Progenitor cell of endocrine pancreas (in vitro differentiated cells): ENCODE measurements around the gene PIP5K1B. TPM values are rescaled to one million over a fixed set of nuclear protein-coding genes. Genes with fewer than 3 reads are reported as not detected.

ENCODE experiments used
- DNase-seq: peaks from one replicate; pipeline ENCODE4 v3.0.0; 2021; ENCODE audit warnings: low spot score; ENCODE audit not compliant: unreplicated experiment
- H3K27ac Mint-ChIP-seq: 2 replicates; pipeline ENCODE4 v1.8.0; 2021; ENCODE audit warnings: mild to moderate bottlenecking, moderate library complexity, mixed read lengths
- H3K27me3 Mint-ChIP-seq: 2 replicates; pipeline ENCODE4 v1.8.0; 2021; ENCODE audit warnings: mixed read lengths
- H3K36me3 Mint-ChIP-seq: 2 replicates; pipeline ENCODE4 v1.8.0; 2022; ENCODE audit warnings: mixed read lengths; ENCODE audit not compliant: insufficient read depth
- H3K4me1 Mint-ChIP-seq: 2 replicates; pipeline ENCODE4 v1.8.0; 2021; ENCODE audit warnings: low read depth, mixed read lengths
- H3K4me3 Mint-ChIP-seq: 2 replicates; pipeline ENCODE4 v1.8.0; 2021; ENCODE audit warnings: low read depth, mild to moderate bottlenecking, moderate library complexity, mixed read lengths
- H3K9me3 Mint-ChIP-seq: 2 replicates; pipeline ENCODE4 v1.8.0; 2021; ENCODE audit warnings: low read depth, mixed read lengths
- total RNA-seq: library from RNA; stranded (reverse); gene quantifications from 2 replicates; pipeline ENCODE4 v1.2.1, GENCODE V29; 2021
- TF ChIP-seq, protein P1 (sequence below): fragments of 200-600 bp; sonication (generic); IDR thresholded peaks from one replicate; pipeline ENCODE4 v1.5.0; 2021; ENCODE audit warnings: antibody characterized with exemption, mild to moderate bottlenecking; ENCODE audit not compliant: unreplicated experiment

Gene PIP5K1B
- total RNA-seq, 1 donor from 2014 or later, result 1.5 TPM

DNA sequence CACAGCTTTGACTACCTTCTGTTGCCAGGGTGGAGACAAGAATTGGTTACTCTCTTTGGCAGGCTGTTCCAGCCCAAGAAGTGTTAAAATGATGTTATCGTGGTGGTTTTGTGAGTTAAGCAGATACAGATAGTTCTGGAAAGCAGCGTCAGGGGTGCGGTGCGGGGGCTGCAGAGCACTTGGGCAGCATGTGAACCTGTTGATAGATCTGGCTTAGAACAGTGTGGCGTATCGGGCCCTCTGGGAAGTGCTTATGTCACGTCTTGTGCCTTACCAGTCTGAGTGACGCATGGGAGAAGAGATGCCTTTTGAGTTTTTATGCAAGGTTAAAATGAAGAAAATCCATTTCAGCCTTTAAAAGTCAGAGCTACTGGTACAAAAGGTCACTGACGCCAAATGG, 156.4 kb downstream of the PIP5K1B start:
- Mint-ChIP-seq H3K9me3 (no peaks in the 10 kb centered on the region), H3K27me3 (peaks cover 4% of the 10 kb centered on the region)

DNA sequence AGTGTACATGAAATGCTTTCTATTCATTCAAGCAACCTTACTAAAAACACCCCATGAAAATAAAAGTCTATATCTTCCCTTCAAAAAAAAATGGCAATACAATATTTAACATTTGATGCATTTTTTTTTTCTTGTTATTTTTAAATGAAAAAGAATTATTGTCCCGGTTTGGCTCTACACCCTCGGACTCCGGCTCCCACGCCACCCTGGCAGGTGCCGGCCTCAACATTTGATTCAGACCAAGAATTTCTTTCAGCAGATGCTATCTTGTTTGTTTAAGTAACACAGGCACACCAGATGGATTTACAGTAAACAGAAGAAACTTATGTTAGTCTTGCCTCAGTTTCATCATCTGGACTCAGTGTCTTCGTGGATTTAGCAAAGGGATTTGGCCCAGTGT, 162.0 kb downstream of the PIP5K1B start:
- Mint-ChIP-seq H3K4me3 (no peak overlapping the region), H3K36me3 (no peaks in the 10 kb centered on the region), H3K27ac (no peak overlapping the region), H3K4me1 (peaks cover 5% of the 10 kb centered on the region), H3K9me3 (no peaks in the 10 kb centered on the region), H3K27me3 (no peaks in the 10 kb centered on the region)
- TF ChIP-seq, protein P1, sequence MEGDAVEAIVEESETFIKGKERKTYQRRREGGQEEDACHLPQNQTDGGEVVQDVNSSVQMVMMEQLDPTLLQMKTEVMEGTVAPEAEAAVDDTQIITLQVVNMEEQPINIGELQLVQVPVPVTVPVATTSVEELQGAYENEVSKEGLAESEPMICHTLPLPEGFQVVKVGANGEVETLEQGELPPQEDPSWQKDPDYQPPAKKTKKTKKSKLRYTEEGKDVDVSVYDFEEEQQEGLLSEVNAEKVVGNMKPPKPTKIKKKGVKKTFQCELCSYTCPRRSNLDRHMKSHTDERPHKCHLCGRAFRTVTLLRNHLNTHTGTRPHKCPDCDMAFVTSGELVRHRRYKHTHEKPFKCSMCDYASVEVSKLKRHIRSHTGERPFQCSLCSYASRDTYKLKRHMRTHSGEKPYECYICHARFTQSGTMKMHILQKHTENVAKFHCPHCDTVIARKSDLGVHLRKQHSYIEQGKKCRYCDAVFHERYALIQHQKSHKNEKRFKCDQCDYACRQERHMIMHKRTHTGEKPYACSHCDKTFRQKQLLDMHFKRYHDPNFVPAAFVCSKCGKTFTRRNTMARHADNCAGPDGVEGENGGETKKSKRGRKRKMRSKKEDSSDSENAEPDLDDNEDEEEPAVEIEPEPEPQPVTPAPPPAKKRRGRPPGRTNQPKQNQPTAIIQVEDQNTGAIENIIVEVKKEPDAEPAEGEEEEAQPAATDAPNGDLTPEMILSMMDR, result no peak
- DNase-seq, result no peak

More for the DNA sequence above, 156.4 kb downstream of the PIP5K1B start:
- Mint-ChIP-seq H3K4me3 (no peak overlapping the region), H3K36me3 (no peaks in the 10 kb centered on the region), H3K4me1 (no peaks in the 10 kb centered on the region), H3K27ac (no peak overlapping the region)
- DNase-seq, result no peak
- TF ChIP-seq, protein P1, result no peak

DNA sequence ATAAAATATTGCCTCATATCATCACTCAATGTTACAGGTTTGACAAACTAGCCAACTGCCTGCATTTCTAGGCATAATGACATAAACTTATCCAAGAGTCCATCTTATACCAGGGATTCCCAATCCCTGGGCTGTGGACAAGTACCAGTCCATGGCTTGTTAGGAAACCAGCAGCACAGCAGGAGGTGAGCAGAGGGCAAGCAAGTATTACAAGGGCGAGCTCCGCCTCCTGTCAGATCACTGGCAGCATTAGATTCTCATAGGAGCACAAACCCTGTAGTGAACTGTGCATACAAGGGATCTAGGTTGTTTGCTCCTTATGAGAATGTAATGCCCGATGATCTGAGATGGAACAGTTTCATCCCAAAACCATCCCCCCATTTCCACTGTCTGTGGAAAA, 164.0 kb downstream of the PIP5K1B start:
- TF ChIP-seq, protein P1, result no peak
- no peak for DNase-seq
- H3K9me3 Mint-ChIP-seq, result no peaks in the 10 kb centered on the region
- peaks cover 7% of the 10 kb centered on the region for H3K4me1 Mint-ChIP-seq
- no peak overlapping the region for H3K4me3 Mint-ChIP-seq
- H3K27ac Mint-ChIP-seq, result no peak overlapping the region
- no peaks in the 10 kb centered on the region for H3K36me3 Mint-ChIP-seq
- no peaks in the 10 kb centered on the region for H3K27me3 Mint-ChIP-seq

DNA sequence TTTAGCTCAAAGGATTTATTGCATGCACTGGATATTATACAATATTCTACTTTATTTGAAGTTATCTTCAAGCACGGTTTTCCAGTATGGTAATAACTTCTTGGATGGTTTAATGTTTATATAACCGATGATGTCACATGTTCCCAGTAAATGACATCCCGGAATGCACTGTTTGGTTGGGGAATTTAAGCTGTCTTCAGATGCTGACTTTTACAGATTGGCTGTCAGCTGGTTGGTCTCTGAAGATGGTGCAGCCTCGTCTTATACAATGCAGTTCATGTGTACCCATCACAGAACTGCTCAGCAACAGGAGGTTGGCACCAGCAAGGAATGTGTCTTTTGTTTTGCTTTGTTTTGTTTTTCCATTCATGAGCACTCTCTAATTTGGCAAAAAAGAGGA, 165.0 kb downstream of the PIP5K1B start:
- Mint-ChIP-seq H3K9me3 (no peaks in the 10 kb centered on the region), H3K27ac (no peak overlapping the region), H3K36me3 (no peaks in the 10 kb centered on the region), H3K4me1 (peaks cover 7% of the 10 kb centered on the region), H3K27me3 (no peaks in the 10 kb centered on the region), H3K4me3 (no peak overlapping the region)
- TF ChIP-seq, protein P1, result no peak
- no peak for DNase-seq

DNA sequence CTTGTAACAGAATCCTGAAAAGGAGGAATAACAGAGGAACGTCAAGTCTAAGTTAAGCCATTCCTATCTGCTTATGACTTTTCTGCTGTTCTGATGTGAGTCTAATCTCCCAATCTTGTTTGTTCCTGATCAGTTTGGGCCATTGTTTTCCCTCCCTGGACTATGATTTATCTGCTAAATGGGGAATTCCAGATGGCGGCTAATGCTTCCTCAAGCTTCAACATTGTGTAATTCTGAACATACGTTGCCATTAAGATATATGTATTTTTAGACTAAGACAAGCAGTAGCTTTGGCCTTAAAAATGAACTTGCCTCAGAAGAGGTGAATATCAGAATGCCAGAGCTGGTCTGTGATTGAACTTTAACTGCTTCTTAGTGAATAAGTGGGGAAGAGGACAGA, 166.2 kb downstream of the PIP5K1B start:
- H3K4me3 Mint-ChIP-seq, result no peak overlapping the region

More for the DNA sequence above, 166.2 kb downstream of the PIP5K1B start:
- Mint-ChIP-seq H3K27me3 (no peaks in the 10 kb centered on the region), H3K36me3 (no peaks in the 10 kb centered on the region), H3K4me1 (peaks cover 7% of the 10 kb centered on the region), H3K27ac (no peak overlapping the region), H3K9me3 (no peaks in the 10 kb centered on the region)
- TF ChIP-seq, protein P1, result no peak
- DNase-seq, result no peak
